Ramos (cell line): ENCODE results near the gene MIS12.

Experiments used
- in situ Hi-C: fragments of 300-500 bp; cut with MboI; formaldehyde crosslinking; loops from one replicate; pipeline ENCODE4 v1.14.3; 2022; ENCODE audit warnings: low sequenced_read_pairs; ENCODE audit not compliant: unreplicated experiment

The MIS12 gene

DNA sequence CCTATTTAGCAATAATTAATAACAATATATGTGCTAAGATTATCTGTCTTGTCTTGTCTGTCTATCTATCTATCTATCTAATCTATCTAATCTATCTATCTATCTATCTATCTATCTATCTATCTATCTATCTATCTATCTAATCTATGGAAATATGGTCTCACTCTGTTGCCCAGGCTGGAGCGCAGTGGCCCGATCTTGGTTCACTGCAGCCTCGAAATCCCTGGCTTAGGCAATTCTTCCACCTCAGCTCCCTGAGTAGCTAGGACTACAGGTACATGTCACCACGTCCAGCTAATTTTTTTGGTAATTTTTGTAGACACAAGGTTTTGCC is 44.7 kb downstream of the MIS12 start:
- in situ Hi-C loops, result no loop called here

DNA sequence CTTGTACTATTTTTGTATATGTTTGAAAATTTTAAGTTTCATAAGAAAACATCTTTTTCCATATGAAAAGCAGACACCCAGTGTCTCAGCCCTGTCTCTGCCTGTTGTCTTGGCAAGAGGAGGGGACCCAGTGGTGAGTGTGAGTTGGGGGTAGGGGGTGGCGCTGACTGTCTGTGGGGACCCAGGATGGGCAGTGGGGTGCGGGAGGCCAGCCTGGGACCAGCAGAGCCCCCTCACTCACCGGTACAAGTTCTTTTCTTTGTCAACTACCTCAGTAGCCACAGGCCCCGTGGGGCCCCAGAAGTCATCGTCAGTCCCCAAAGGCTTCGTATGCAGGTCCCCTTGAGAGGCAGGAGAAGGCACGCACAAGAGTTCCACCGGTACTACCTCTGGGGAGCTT is 46.2 kb downstream of the MIS12 start:
- in situ Hi-C loops, result no loop called here

DNA sequence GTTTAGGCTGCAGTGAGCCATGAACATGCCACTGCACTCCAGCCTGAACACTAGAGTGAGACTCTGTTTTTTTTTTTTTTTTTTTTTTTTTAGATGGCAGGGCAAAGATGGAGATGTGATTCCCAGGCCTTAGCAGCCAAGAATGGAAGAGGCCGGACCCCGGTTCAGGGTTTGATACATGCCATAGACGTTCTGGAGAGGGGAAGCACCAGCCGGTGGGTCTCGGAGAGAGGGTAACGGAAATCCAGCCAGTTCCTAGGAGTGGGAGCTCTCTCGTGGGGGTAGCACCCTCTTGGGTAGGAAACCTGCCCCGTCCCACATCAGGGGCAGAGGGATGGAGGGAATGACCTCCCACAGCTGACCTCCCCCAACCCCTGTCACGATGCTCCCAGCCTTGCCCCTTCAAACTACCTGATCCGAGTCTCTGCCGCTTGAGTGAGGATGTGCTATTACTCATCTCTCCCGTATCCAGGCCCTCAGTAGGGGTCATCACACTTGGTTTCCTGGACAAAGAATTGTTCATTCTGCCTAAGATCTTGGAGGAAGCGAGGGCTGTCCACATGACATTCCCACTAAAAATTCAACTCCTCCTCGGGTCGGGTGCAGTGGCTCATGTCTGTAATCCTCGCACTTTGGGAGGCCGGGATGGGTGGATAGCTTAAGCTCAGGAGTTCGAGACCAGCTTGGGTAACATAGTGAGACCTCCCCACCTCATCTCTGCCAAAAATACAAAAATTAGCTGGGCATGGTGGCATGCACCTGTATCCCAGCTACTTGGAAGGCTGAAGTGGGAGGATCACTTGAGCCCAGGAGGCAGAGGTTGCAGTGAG is 47.3 kb downstream of the MIS12 start:
- in situ Hi-C loops, result no loop called here

DNA sequence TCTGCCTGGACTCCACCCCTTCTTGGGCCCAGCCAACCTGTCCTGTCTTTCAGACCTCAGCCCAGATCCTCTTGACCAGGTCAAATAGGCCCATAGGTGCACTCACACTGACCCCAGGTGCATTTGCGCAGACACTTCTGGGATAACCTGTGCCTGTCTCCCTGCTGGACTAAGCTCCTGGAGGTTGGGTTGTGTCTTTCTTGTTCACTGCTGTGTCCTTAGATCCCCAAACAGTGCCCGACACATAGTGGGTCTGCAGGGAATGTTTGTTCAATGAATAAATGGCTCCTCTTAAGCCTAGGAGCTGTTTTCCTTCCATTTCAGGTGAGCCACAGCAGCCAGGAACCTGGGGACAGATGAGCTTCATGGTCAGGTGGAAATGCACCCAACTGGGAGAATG is 49.1 kb downstream of the MIS12 start:
- in situ Hi-C loops, result no loop called here

DNA sequence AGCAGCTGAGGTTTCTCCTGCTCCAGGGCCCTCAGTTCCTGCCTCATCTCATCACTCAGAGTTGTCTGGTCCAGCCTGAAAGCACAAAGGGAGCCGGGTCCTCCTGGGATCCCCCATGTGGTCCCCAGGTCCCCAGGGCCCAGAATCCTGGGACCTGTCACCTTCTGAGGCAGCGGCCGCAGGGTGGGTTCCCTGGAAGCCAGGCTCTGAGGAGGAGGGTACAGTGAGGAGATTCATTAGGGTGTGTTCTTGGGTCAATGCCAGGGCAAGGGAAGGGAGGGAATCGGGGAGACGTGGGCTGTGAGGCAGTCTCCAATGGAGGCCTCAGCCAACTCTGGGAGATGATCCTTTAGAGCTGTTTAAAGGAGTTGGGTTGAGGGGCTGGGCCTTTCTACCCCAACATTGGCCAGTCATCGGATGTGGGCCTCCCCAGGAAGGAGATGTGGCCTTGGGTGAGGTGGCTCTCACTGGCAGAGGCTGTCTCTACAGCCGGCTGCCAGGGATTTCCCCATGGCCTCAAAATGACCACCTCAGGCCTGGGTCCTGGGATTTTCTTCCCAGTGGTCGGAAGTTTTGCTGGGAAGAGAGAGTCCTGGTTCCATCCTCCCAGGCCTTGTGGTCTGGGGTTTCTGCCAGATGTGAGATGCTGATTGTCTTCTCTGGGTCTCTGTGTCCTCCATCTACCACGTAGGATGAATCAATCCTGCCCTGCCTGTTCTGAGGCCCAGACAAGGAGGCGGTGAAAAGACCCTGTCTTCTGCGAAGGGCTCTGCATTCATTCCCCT is 50.7 kb downstream of the MIS12 start:
- in situ Hi-C loops, result no loop called here

DNA sequence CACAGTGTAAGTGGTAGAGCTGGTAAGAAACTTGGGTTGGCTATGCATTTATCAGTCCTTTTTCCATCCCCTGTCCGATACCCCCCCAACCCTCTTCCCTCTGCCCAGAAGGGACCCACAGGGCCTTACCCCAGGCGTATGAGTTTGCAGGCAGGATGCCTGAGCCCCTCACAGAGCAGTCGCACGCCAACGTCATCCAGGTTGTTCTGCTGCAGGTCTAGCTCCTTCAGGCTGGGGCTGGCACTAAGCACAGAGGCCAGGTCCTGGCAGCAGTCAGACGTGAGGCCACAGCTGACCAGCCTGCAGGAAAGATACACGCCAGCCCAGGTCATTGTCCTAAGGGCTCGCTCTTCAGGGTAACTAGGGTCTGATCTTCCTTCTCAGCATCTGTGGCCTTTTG is 52.9 kb downstream of the MIS12 start:
- in situ Hi-C loops, result no loop called here

DNA sequence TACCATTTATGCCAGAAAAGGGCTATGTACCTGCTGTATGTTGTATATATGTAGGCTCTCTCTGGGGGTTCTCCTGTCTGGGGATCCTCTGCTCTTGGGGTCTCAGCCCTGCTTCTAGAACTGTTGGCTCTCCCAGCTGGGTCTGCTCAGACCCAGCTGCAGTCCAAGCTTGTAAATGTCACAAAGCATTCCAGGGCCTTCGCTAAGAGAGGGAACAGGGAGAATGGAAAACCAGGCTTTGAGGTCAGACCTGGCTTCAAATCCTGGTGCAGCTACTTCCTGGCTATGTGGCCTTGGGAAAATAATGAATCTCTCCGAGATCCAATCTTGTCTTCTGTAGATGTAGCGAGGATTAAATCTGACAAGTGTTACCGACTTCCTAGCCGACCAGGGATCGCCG is 54.0 kb downstream of the MIS12 start:
- in situ Hi-C loops, result no loop called here
